HG02885 (cell line): ENCODE results near the gene MST1.
A peak's percentile ranks its signal among the peaks of the same experiment; 100 is the strongest.
"Not testable (repeated sequence)": the region's sequence is repeated elsewhere in the genome, so short reads cannot be mapped to it uniquely, and the experiment has no call there.

Experiments used
- ATAC-seq: cut with Tn5 transposase; IDR thresholded peaks from one replicate; pipeline ENCODE4 v1.9.1; 2021; ENCODE audit warnings: mild to moderate bottlenecking; ENCODE audit not compliant: unreplicated experiment, poor library complexity

The MST1 gene

GRCh38 chr3:49702672-49703071, 13.4 kb upstream of the MST1 start:
- no peak for ATAC-seq

GRCh38 chr3:49701388-49702077, 12.3 kb upstream of the MST1 start:
- ATAC-seq = no peak

GRCh38 chr3:49700453-49701128, 11.3 kb upstream of the MST1 start:
- ATAC-seq = no peak

GRCh38 chr3:49700014-49700413, 10.7 kb upstream of the MST1 start:
- ATAC-seq = no peak

GRCh38 chr3:49699281-49699979, 10.2 kb upstream of the MST1 start:
- ATAC-seq = no peak

- ATAC-seq = not testable (repeated sequence)
Observed at GRCh38 chr3:49695350-49696015, 6.2 kb upstream of the MST1 start.

- ATAC-seq = not testable (repeated sequence)
Observed at GRCh38 chr3:49694409-49695070, 5.3 kb upstream of the MST1 start.

GRCh38 chr3:49691481-49691880, 2.2 kb upstream of the MST1 start:
- not testable (repeated sequence) for ATAC-seq

- not testable (repeated sequence) for ATAC-seq
Observed at GRCh38 chr3:49690856-49691255, 1.6 kb upstream of the MST1 start.

- ATAC-seq = not testable (repeated sequence)
Observed at GRCh38 chr3:49689908-49690624, 792 bp upstream of the MST1 start.

- peak; percentile 2 for ATAC-seq
Observed at GRCh38 chr3:49688338-49689045, 782 bp downstream of the MST1 start.

GRCh38 chr3:49687424-49687795, 1.9 kb downstream of the MST1 start:
- not testable (repeated sequence) for ATAC-seq

- ATAC-seq = not testable (repeated sequence)
Observed at GRCh38 chr3:49686769-49687423, 2.4 kb downstream of the MST1 start.

GRCh38 chr3:49686346-49686745, 2.9 kb downstream of the MST1 start:
- not testable (repeated sequence) for ATAC-seq

GRCh38 chr3:49685846-49686245, 3.4 kb downstream of the MST1 start:
- ATAC-seq = not testable (repeated sequence)

GRCh38 chr3:49685103-49685502, 4.2 kb downstream of the MST1 start:
- not testable (repeated sequence) for ATAC-seq

GRCh38 chr3:49684453-49684852, 4.8 kb downstream of the MST1 start:
- ATAC-seq = not testable (repeated sequence)

GRCh38 chr3:49683162-49683561, 6.1 kb downstream of the MST1 start:
- ATAC-seq = no peak
